Measurements from ENCODE around the gene DNALI1. TPM values are rescaled to one million over a fixed set of nuclear protein-coding genes. Genes with fewer than 3 reads are reported as not detected.
"Not testable (repeated sequence)": the region's sequence is repeated elsewhere in the genome, so short reads cannot be mapped to it uniquely, and the experiment has no call there.

The DNALI1 gene
- total RNA-seq, 4 donors from 2014 or later = 1.5 to 4.0 (median 2.3) TPM

- in situ Hi-C loops (cut with MboI; ENCODE audit: low sequenced_read_pairs in 4 of 4) (no loop called here), intact Hi-C loops (cut with DNase I; ENCODE audit: low total_unique reads) (no loop called here)
- Histone ChIP-seq H3K4me1 (no peaks in the 10 kb centered on the region), H3K9me3 (no peaks in the 10 kb centered on the region), H3K36me3 (peaks cover 0 to 100% of the 10 kb centered on the region in 2 donors), H3K4me3 (no peak overlapping the region), H3K27ac (no peak overlapping the region), H3K27me3 (no peaks in the 10 kb centered on the region)
- no peak for DNase-seq
- no peak for ATAC-seq
- TF ChIP-seq CTCF (IDR thresholded peaks at IDR 0.05 in 4 of 5, conservative IDR thresholded peaks at IDR 0.05 in 1 of 5) (no peak), POLR2A (IDR thresholded peaks at IDR 0.05) (no peak)
These were observed 14.0 kb downstream of the DNALI1 start for GRCh38 chr1:37570528-37571334.

- in situ Hi-C loops (cut with MboI; ENCODE audit: low sequenced_read_pairs in 4 of 4) = no loop called here
- H3K27ac ChIP-seq = no peak overlapping the region
- H3K4me3 ChIP-seq = no peak overlapping the region
- H3K27me3 ChIP-seq = no peaks in the 10 kb centered on the region
- H3K36me3 ChIP-seq = peaks cover 0 to 80% of the 10 kb centered on the region in 2 donors
- intact Hi-C loops (cut with DNase I; ENCODE audit: low total_unique reads) = no loop called here
- no peaks in the 10 kb centered on the region for H3K4me1 ChIP-seq
- ATAC-seq (no peak), DNase-seq (no peak)
- TF ChIP-seq POLR2A (IDR thresholded peaks at IDR 0.05) (no peak), CTCF (IDR thresholded peaks at IDR 0.05 in 4 of 5, conservative IDR thresholded peaks at IDR 0.05 in 1 of 5) (no peak)
- no peaks in the 10 kb centered on the region for H3K9me3 ChIP-seq
These were observed 18.2 kb downstream of the DNALI1 start for GRCh38 chr1:37574834-37575480.

- Histone ChIP-seq H3K4me1 (no peaks in the 10 kb centered on the region), H3K27ac (no peak overlapping the region), H3K36me3 (peaks cover 0 to 80% of the 10 kb centered on the region in 2 donors), H3K27me3 (no peaks in the 10 kb centered on the region), H3K9me3 (no peaks in the 10 kb centered on the region), H3K4me3 (no peak overlapping the region)
- no peak for TF ChIP-seq CTCF (IDR thresholded peaks at IDR 0.05 in 4 of 5, conservative IDR thresholded peaks at IDR 0.05 in 1 of 5)
- TF ChIP-seq POLR2A (IDR thresholded peaks at IDR 0.05) = no peak
- in situ Hi-C loops (cut with MboI; ENCODE audit: low sequenced_read_pairs in 4 of 4) = no loop called here
- ATAC-seq (no peak), DNase-seq (no peak)
- intact Hi-C loops (cut with DNase I; ENCODE audit: low total_unique reads) = no loop called here
These were observed 19.0 kb downstream of the DNALI1 start for GRCh38 chr1:37575692-37576091.

GRCh38 chr1:37584544-37584943 lies 27.8 kb downstream of the DNALI1 start:
- ATAC-seq; H3K27ac ChIP-seq; H3K27me3 ChIP-seq; H3K4me1 ChIP-seq; H3K9me3 ChIP-seq; H3K4me3 ChIP-seq; DNase-seq; intact Hi-C loops (cut with DNase I; ENCODE audit: low total_unique reads); in situ Hi-C loops (cut with MboI; ENCODE audit: low sequenced_read_pairs in 4 of 4): not testable (repeated sequence)
- H3K36me3 ChIP-seq = peaks cover 3 to 95% of the 10 kb centered on the region in 2 donors

GRCh38 chr1:37588939-37589338 lies 32.2 kb downstream of the DNALI1 start:
- intact Hi-C loops (cut with DNase I; ENCODE audit: low total_unique reads) = no loop called here
- TF ChIP-seq POLR2A (IDR thresholded peaks at IDR 0.05) (no peak), CTCF (IDR thresholded peaks at IDR 0.05 in 4 of 5, conservative IDR thresholded peaks at IDR 0.05 in 1 of 5) (no peak)
- H3K27ac ChIP-seq = no peak overlapping the region
- peaks cover 4 to 83% of the 10 kb centered on the region in 2 donors for H3K36me3 ChIP-seq
- ATAC-seq (no peak), DNase-seq (no peak)
- in situ Hi-C loops (cut with MboI; ENCODE audit: low sequenced_read_pairs in 4 of 4) = no loop called here
- no peaks in the 10 kb centered on the region for H3K9me3 ChIP-seq
- no peaks in the 10 kb centered on the region for H3K4me1 ChIP-seq
- no peaks in the 10 kb centered on the region for H3K27me3 ChIP-seq
- H3K4me3 ChIP-seq = no peak overlapping the region

All from gastrocnemius medialis (tissue), 4 donors.